NCI-H2081 treated with DMSO at 0.1 percent for 48 hours (cell line): ENCODE results near the gene MRPL14.
"Not testable (repeated sequence)": the region's sequence is repeated elsewhere in the genome, so short reads cannot be mapped to it uniquely, and the experiment has no call there.

Source experiments
- DNase-seq: peaks from one replicate; lab custom pipeline; 2025; lab: John Stamatoyannopoulos, UW

MRPL14 gene

DNA sequence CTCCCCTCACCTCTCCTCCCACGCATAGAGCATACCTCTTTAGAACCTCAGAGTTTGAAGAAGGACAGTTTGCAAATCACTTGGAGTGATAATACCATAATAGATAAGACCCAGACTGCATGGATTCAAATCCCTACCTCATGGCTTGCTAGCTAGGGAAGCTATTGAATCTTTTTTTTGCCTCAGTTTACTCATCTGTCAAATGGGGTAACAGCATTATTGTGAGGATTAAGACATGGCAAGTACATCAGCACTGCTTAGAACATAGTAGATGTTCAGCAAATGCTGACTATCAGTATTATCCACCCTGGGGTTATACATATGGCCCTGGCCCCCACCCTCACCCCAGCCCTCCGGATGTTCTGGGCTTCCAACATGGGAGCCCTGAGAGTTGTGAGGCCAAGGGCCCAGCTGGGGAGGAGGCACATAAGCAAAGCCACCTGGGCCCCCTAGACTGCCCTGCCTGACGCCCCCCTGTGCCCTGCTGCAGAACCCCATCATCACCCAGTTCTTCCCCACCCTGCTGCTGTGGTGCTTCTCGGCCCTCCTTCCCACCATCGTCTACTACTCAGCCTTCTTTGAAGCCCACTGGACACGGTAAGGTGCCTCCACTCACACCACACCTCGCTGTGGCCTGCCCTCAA, 22.2 kb upstream of the MRPL14 start:
- DNase-seq: no peak

DNA sequence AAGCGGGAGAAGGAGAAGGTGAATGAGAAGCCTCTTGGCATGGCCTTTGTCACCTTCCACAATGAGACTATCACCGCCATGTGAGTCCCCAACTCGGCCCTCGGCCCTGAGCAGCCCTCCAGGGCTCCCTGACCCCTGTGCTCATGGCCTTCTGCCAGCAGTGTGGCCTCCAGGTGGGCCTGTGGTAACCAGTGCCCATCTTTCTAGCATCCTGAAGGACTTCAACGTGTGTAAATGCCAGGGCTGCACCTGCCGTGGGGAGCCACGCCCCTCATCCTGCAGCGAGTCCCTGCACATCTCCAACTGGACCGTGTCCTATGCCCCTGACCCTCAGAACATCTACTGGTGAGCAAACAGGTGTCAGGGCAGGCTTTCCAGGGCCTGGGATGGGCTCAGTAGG, 21.1 kb upstream of the MRPL14 start:
- DNase-seq: no peak

GRCh38 chr6:44147256-44147655, 20.0 kb upstream of the MRPL14 start:
- DNase-seq: no peak

DNA sequence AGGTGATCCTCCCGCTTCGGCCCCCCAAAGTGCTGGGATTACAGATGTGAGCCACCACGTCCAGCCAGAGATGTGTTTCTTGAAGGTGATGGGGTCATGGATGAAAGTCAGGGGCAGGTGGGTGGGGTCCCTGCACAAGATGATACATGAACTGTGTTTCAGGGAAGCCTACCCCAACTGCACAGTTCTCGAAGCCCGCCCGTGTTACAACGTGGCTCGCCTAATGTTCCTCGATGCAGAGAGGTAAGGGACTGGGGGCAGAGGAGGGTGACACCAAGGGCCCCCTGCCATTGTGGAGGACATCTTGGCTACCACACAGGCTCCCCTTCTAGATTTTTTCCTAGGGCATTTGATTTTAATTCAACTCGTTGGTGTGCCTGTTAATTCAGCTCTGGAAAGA, 19.4 kb upstream of the MRPL14 start:
- DNase-seq: no peak

DNA sequence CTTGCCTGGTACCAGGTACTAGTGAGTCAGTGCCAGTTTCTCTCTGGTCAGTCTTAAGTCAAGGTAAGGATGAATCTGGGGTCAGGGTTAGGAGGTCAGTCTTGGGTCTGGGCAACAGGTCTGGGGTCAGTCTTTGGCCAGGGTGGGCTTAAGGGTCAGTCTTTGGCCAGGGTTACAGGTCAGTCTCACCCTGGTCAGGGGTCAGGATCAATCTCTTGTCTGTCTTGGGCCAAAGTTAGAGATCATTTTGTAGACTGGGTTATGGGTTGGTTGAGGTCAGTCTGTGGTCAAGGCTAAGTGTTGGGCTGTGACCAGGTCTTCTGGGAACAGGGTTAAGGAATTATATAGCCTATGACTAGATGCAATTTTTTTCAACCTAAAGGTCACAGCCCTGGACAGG, 18.6 kb upstream of the MRPL14 start:
- no peak for DNase-seq

DNA sequence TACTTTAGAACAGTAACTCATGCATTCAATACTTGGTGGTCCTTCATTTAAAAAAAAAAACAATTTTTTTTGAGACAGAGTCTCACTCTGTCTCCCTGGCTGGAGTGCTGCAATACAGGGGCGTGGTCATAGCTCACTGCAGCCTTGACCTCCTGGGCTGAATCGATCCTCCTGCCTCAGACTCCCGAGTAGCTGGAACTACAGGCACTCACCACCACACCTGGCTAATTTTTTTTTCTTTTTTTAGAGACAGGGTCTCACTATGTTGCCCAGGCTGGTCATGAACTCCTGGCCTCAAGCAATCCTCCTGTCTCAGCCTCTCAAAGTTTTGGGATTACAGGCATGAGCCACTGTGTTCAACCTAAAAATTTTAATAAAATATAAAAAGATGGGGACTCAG, 17.3 kb upstream of the MRPL14 start:
- not testable (repeated sequence) for DNase-seq

GRCh38 chr6:44143731-44144130, 16.5 kb upstream of the MRPL14 start:
- DNase-seq: no peak

DNA sequence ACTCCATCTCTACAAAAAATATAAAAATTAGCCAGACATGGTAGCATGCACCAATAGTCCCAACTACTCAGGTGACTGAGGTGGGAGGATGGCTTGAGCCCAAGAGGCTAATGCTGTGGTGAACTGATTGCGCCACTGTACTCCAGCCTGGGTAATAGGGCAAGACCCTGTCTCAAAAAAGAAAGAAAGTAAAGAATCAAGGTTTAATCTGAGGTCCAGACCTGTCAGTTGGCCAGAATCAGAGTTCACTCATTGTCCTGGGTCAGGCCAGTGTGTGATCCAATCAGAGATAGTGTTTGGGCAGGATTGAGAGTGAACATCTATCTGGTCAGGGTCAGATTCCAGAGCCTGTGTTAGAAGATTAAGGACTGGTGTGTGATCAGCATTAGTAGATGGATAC, 15.6 kb upstream of the MRPL14 start:
- DNase-seq: no peak

DNA sequence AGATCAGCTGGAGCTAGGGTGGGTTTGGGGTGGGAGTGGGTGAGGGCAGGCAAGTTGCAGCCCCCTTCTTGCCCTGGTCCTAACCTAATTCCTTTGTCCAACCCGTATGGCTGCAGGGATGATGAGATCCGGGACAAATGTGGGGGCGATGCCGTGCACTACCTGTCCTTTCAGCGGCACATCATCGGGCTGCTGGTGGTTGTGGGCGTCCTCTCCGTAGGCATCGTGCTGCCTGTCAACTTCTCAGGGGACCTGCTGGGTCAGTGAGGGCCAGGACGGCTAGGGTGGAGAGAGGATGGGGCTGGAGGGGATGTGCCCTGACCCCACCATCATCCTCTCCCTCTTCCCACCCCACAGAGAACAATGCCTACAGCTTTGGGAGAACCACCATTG, 12.1 kb upstream of the MRPL14 start:
- DNase-seq: no peak

GRCh38 chr6:44138717-44139350, 11.6 kb upstream of the MRPL14 start:
- DNase-seq: no peak

DNA sequence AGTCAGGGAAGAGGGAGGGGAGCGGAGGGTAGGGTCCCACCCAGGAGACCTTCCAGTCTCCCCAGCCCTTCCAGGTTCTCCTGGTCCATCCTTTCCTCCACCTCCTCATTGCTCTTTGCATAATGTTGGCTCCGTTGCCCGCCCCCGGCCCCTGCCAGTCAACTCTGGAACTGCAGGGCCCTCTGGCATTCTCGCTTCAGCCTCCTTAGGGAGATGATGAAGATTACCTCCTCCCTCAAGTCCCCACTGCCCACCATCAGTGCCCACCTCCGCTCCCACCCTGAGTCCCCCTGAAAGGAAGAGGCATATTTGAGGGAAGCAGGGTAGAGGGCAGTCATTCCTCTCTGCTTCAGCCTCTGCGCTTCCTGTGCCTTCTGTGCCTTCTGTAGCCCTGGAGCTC, 8.6 kb upstream of the MRPL14 start:
- no peak for DNase-seq

- DNase-seq: no peak
Measured at GRCh38 chr6:44135173-44135758, 8.0 kb upstream of the MRPL14 start.

- no peak for DNase-seq
Measured at GRCh38 chr6:44133981-44134711, 6.9 kb upstream of the MRPL14 start.

GRCh38 chr6:44133003-44133931, 6.0 kb upstream of the MRPL14 start:
- no peak for DNase-seq

GRCh38 chr6:44132476-44132875, 5.2 kb upstream of the MRPL14 start:
- DNase-seq: no peak

- DNase-seq: no peak
Measured at GRCh38 chr6:44131892-44132291, 4.6 kb upstream of the MRPL14 start.

DNA sequence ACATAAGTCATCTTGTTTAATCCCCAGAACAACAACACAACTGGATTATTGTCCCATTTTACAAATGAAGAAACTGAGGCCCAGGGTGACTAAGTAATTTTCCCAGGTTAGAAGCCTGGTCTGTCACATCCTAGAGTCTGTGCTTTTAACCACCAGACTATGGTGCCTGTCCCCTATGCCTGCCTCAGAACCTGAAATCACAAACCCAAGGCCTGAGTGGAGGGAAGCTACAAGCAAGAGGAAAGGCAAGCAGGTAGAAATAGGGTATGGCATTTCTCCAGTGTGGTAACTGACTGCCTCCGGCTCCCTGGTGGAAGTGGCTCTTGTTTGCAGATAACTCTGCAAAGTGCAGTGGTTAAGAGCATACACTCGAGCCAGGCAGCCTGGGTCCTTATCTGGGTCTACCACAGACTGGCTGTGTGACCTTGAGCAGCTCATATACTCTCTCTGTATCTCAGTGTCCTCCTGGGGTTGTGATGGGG, 2.6 kb upstream of the MRPL14 start:
- DNase-seq: no peak

DNA sequence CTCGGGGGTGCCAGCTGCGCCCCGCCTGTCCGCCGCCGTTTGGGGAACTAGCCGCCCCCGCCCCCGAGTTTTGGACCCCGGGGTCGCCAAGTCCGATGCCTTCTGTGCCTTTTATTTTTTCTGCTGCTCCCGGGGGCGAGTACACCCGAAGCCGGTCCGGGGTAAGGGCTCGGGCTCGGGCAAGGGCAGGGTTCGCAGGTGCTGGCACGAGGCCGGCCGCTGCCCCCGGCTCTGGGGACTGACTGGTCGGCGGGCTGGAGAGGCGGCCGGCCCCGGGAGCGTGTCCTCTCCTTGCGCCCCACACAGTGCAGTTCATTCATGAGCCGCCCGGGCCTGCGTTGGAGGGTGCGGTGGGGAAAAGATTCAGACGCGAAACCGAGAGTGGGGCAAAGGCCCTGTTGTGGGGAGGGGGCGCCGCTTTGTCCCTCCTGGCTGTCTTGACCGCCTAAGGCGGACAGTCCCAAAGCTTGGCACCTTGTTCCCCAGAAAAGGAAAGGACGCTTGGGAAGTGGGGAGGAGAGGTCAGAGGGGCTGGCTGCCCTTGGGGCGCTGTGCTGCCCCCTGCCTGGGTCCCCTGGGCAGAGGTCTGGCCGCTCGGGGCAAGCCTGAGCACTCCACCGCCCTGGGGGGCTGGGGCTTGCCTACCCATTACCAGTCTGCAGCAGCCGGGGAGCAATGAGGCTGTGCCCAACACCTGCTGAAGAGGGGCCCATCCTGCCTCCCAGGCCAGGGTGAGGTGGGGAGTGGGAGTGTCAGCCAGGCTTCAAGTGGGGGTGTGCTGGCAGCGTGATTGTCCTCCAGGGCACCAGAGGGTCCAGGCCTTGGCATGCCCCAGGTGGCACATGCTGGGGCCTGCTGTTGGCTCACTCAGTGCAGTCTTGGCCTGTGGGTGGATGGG, 1.0 kb upstream of the MRPL14 start:
- DNase-seq: no peak

DNA sequence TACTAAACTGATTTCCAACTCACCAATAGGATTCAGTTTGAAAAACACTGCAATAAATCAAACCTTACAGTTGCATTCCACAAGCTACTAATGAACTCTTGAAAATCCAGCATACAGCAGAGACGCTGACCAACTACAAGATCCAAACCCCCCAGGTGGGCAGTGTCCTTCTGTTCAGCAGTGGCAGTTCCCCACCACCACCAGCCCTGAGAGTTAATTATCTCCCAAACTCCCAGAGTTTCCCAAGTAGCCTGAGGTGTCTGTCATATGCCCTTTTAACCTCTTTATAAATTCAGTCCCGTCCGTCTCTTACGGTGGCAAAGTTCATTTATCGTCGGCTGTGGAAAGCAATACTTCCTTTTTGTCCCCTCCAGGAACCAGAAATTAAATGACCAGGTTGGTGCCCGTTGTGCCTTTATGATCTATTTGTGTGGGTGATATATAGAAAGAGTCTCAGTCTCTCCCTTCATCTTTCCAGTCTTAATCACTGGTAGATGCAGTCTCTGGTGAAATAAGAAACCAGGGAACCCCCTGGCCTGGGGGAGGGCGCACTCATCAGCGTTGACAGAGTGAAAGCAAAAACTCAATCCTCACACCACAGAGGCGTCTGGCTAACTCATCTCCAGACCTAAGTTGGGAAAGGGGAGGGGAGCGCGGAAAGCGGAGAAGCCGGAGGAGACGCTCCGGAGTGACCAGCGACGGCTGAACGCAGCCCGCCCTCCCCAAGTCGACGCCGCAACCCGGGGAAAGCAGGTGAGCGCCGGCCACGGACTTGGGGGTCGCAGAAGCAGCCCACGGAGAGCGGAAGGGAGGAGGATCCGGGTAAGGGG, 717 bp downstream of the MRPL14 start:
- no peak for DNase-seq

- no peak for DNase-seq
Measured at GRCh38 chr6:44123544-44123943, 3.7 kb downstream of the MRPL14 start.
